BLaER1 (cell line): ENCODE measurements around the gene IL31.

Experiments
- H3K27ac ChIP-seq: shearing (Covaris generic); formaldehyde crosslinking; 2 replicates; pipeline ENCODE4 v1.8.1; 2022
- H3K27me3 ChIP-seq: shearing (Covaris generic); formaldehyde crosslinking; 2 replicates; pipeline ENCODE4 v1.8.1; 2022
- H3K36me3 ChIP-seq: shearing (Covaris generic); formaldehyde crosslinking; 2 replicates; pipeline ENCODE4 v1.8.1; 2022
- H3K4me1 ChIP-seq: shearing (Covaris generic); formaldehyde crosslinking; 2 replicates; pipeline ENCODE4 v1.8.1; 2022
- H3K4me2 ChIP-seq: shearing (Covaris generic); formaldehyde crosslinking; 2 replicates; pipeline ENCODE4 v1.8.1; 2022
- H3K4me3 ChIP-seq: shearing (Covaris generic); formaldehyde crosslinking; 2 replicates; pipeline ENCODE4 v1.8.1; 2022
- H3K9ac ChIP-seq: shearing (Covaris generic); formaldehyde crosslinking; 2 replicates; pipeline ENCODE4 v1.8.1; 2022
- H3K9me3 ChIP-seq: shearing (Covaris generic); formaldehyde crosslinking; 2 replicates; pipeline ENCODE4 v1.8.1; 2022
- H4K20me1 ChIP-seq: shearing (Covaris generic); formaldehyde crosslinking; 2 replicates; pipeline ENCODE4 v1.8.1; 2022
- Cebpa-rat ChIP-seq: shearing (Covaris generic); IDR thresholded peaks from 2 replicates; pipeline ENCODE4 v1.8.1; 2022

Gene IL31

DNA sequence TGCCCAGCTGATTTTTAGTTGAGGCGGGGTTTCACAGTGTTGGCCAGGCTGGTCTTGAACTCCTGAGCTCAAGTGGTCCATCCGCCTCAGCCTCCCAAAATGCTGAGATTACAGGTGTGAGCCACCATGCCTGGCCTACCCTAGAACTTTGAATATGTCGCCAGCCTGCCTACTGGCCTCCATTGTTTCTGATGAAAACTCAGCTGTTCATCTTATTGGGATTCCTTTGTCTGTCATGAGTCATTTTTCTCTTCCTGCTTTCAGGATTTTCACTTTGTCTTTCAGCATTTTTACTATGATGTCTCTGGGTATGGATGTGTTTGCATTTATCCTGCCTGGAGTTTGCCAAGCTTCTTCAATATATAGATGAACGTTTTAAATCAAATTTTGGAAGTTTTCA is 21.4 kb upstream of the IL31 start:
- H3K4me3 ChIP-seq: no peak overlapping the region
- H3K36me3 ChIP-seq: 0 out of 2 replicates have a peak, but pooled peaks cover 4% of the 10 kb centered on the region
- H3K27me3 ChIP-seq: no peaks in the 10 kb centered on the region
- no peak overlapping the region for H3K27ac ChIP-seq
- TF ChIP-seq Cebpa-rat: no peak
- H4K20me1 ChIP-seq: no peaks in the 10 kb centered on the region
- peaks cover 50% of the 10 kb centered on the region for H3K4me1 ChIP-seq
- H3K9ac ChIP-seq: no peak overlapping the region
- H3K4me2 ChIP-seq: no peak overlapping the region
- peaks cover 17% of the 10 kb centered on the region for H3K9me3 ChIP-seq

DNA sequence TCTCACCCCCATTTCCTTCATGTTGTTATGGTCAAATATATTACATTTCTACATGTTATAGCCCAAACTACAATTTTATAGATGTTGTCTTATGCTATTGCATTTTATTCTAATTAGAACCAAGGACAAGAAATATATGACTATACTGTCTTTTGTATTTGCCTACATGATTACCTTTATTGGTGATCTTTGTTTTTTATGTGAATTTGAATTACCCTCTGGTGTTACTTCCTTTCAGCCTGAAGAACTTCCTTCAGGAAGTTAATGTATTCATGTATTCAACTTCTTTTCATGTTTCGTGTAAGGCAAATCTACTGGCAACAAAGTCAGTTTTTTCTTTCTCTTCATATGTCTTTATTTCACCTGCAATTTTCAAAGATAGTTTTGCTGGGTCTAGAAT is 20.8 kb upstream of the IL31 start:
- TF ChIP-seq Cebpa-rat: no peak
- no peaks in the 10 kb centered on the region for H3K27me3 ChIP-seq
- H4K20me1 ChIP-seq: no peaks in the 10 kb centered on the region
- no peak overlapping the region for H3K9ac ChIP-seq
- peaks cover 17% of the 10 kb centered on the region for H3K9me3 ChIP-seq
- H3K4me2 ChIP-seq: no peak overlapping the region
- no peak overlapping the region for H3K27ac ChIP-seq
- H3K4me1 ChIP-seq: peaks cover 47% of the 10 kb centered on the region
- H3K36me3 ChIP-seq: 0 out of 2 replicates have a peak, but pooled peaks cover 4% of the 10 kb centered on the region
- H3K4me3 ChIP-seq: no peak overlapping the region

DNA sequence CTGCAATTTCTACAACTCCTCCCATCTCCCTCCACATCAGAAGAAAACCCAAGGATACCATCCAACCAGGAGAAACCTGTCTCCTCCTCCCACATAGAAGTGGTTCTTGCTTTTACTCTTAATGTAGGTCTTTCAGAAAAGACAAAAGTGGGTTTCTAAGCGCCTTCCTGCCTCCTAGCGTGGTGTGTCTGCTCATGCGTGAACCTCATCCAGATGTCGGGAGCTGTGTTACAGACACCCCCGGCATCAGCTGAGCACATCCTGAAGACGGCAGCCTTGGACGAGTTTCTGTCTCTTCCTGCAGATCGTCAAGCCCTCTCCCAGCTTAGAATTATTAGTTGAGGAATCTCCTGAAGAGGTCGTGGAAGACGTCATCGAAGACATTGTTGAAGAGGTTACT is 18.4 kb upstream of the IL31 start:
- no peak for TF ChIP-seq Cebpa-rat
- no peaks in the 10 kb centered on the region for H3K27me3 ChIP-seq

DNA sequence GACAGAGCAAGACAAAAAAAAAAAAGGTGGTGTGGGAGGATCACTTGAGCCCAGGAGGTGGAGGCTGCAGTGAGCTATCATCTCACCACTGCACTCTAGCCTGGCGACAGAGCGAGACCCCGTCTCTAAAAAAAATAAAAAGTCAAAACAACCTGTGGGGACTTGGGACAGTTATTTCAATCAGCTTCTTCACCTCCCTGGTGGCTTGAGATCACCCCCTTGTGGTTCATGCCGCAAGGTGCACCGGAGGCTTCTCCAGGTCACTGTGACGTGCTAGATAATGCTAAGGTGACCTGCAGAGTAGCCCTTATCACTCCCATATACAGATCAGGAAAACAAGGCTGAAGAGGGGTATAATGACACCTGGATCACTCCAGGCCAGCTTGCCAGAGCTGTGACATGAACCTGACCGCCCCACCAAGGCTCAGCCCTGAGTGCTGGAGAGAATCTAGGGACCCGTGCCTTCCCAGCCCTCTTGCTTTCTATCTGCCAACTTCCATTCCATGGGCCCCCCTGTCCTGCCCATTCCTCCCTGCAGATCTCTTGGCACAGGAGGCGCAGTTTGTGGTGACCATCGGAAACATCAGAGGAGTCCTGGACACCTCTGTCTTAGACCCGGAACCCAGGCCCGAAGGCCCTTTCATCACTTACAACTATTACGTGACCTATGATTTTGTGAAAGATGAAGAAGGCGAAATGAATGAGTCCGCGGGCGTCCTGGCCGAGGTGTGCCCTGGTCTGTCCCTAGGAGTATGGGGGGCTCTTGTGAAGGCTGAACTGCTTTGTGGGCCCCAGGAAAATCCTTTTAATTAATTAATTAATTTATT is 17.0 kb upstream of the IL31 start:
- Histone ChIP-seq H4K20me1 (no peaks in the 10 kb centered on the region), H3K36me3 (0 out of 2 replicates have a peak, but pooled peaks cover 4% of the 10 kb centered on the region), H3K9me3 (peaks cover 17% of the 10 kb centered on the region), H3K4me3 (no peak overlapping the region), H3K4me2 (no peak overlapping the region), H3K27ac (no peak overlapping the region), H3K4me1 (peaks cover 33% of the 10 kb centered on the region), H3K9ac (no peak overlapping the region), H3K27me3 (no peaks in the 10 kb centered on the region)
- TF ChIP-seq Cebpa-rat: no peak

More for the DNA sequence above, 18.4 kb upstream of the IL31 start:
- Histone ChIP-seq H3K36me3 (0 out of 2 replicates have a peak, but pooled peaks cover 4% of the 10 kb centered on the region), H3K9ac (peak overlapping the region; percentile 19; the same call in 1 of the 2 replicates), H3K27ac (no peak overlapping the region), H3K9me3 (peaks cover 17% of the 10 kb centered on the region), H3K4me1 (peaks cover 38% of the 10 kb centered on the region), H3K4me2 (peak overlapping the region; percentile 62), H3K4me3 (no peak overlapping the region), H4K20me1 (no peaks in the 10 kb centered on the region)

DNA sequence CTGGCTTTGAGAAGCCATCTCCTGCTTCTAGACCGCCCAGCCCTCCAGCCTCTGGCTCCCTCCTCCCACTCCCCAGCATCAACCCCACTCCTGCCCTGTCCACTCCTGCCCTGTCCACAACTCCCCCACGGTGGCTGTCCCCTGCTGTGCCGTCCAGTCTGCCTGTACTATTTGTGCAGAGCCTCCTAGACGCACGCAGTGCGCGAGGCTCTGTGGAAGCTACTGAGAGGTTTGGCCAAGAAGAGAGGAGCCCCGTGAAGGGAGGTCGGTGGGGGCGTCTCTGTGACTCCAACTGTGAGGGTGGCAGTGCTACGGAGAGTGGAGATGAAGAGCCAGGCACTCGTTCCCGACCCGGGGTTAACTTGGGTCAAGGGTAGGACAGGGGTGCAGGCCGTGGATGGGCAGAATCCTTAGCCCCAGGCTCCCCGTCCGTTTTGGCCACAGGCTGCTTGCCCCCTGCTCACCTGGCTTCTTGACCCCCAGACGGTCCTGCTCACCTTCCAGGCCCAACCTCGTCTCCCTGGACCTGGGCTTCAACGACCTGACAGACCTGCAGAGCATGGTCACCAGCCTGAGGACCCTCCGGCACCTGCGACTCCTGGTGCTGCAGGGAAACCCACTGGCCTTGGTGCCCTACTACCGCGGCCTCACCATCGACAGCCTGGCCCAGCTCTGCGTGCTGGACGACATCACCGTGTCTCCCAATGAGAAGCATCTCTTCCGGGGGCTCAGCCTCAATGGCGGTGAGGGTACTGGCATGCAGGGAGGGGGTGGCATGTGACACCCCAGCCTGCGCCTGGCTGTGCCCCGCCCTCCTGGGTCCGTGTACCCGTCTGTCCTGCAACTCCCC is 15.8 kb upstream of the IL31 start:
- H3K9me3 ChIP-seq: peaks cover 6% of the 10 kb centered on the region
- no peaks in the 10 kb centered on the region for H3K36me3 ChIP-seq
- H3K4me2 ChIP-seq: no peak overlapping the region
- H3K4me1 ChIP-seq: peaks cover 43% of the 10 kb centered on the region
- H3K27ac ChIP-seq: no peak overlapping the region
- H3K4me3 ChIP-seq: no peak overlapping the region
- no peaks in the 10 kb centered on the region for H4K20me1 ChIP-seq
- H3K9ac ChIP-seq: no peak overlapping the region
- no peak for TF ChIP-seq Cebpa-rat
- H3K27me3 ChIP-seq: no peaks in the 10 kb centered on the region

DNA sequence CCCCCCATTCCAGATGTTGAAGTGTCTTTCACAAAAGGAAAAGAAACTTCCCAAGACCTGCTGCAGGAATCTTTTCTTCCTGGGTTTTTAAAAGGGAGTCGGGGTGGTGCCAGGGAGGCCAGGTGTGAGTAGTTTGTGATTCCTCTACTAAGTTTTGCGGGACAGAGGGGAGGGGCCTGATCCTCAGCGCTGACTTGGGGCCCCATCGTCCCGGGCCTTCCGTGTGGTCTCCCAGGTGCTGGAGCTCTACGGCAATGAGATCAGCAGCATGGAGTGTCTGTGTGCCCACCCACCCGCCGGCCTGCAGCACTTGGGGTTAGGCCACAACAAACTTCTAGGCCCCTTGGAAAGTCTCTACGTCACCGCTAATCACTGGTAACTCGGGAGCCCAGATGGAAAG is 13.4 kb upstream of the IL31 start:
- no peaks in the 10 kb centered on the region for H3K36me3 ChIP-seq
- H3K9ac ChIP-seq: no peak overlapping the region
- no peak overlapping the region for H3K4me3 ChIP-seq
- no peaks in the 10 kb centered on the region for H3K27me3 ChIP-seq
- H3K4me2 ChIP-seq: no peak overlapping the region
- H3K4me1 ChIP-seq: peaks cover 62% of the 10 kb centered on the region
- H4K20me1 ChIP-seq: no peaks in the 10 kb centered on the region
- TF ChIP-seq Cebpa-rat: no peak
- no peaks in the 10 kb centered on the region for H3K9me3 ChIP-seq
- H3K27ac ChIP-seq: no peak overlapping the region

DNA sequence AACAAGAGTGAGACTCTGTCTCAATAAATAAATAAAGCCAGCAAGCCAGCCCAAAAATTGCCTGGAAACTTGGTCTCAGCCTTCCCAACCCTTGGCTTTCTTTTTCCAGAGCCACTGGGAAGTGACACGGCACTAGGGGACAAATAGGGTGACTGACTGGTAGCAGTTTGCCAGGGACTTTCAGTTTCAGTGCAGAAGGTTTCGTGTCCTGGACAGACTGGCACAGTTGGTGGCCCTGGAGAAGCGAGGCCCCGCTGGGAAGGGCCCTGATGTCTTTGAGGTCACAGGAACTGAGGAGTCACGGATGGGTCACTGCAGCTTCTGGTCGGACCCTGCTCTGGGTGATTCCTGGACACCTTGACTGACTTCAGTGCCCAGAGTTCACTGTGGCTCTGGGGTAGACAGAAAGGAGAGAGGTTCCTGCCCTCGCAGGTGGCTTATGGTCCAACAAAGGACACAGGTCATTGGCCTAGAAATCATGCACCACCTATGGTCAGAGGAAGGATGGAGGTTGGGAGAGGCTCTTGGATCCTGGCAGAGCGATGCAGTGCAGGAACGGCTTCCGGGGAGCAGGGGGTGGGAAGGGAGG is 11.6 kb upstream of the IL31 start:
- Histone ChIP-seq H3K36me3 (no peaks in the 10 kb centered on the region), H3K9ac (peak overlapping the region; percentile 32; the same call in 1 of the 2 replicates), H3K27ac (peak overlapping the region; percentile 60), H4K20me1 (no peaks in the 10 kb centered on the region), H3K4me3 (no peak overlapping the region), H3K9me3 (no peaks in the 10 kb centered on the region), H3K27me3 (no peaks in the 10 kb centered on the region), H3K4me1 (peaks cover 65% of the 10 kb centered on the region), H3K4me2 (peak overlapping the region; percentile 91)
- no peak for TF ChIP-seq Cebpa-rat

DNA sequence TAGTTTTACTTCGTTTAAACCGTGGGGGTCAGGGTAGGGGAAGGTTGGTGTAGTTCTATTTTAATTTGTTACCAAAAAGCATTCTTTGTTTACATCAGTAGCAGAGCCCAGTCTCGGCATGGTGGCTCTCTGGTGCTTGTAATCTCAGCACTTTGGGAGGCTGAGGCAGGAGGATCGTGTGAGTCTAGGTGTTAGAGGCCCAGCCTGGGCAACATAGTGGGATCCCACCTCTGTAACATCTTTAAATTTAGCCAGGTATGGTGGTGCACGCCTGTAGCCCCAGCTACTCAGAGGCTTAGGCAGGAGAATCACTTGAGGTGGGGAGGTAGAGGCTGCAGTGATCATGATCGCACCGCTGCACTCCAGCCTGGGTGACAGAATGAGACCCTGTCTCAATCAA is 11.1 kb upstream of the IL31 start:
- H3K9ac ChIP-seq: peak overlapping the region; percentile 32; the same call in 1 of the 2 replicates
- H3K9me3 ChIP-seq: no peaks in the 10 kb centered on the region
- no peaks in the 10 kb centered on the region for H4K20me1 ChIP-seq
- H3K4me2 ChIP-seq: peak overlapping the region; percentile 91
- peaks cover 65% of the 10 kb centered on the region for H3K4me1 ChIP-seq
- no peaks in the 10 kb centered on the region for H3K36me3 ChIP-seq
- TF ChIP-seq Cebpa-rat: no peak
- H3K27ac ChIP-seq: peak overlapping the region; percentile 60
- H3K4me3 ChIP-seq: no peak overlapping the region
- no peaks in the 10 kb centered on the region for H3K27me3 ChIP-seq

DNA sequence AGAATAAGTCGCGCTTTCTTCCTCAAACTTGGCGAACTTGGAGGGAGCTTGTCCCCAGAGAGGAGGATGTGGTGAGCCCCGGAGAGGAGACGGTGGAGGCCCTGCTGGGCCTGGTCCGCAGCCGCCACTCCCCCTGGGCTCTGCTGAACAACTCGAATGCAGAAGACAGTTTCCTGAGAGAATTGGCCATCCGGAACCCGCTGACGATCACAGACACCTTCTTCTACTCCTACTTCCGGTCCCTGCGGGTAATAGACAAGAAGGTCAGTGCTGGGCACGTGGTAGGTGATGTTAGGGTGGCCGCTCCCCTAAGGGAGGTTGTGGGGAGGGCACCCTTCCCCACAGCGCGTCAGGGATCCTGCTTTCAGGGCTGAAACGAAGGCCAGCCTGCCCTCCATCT is 10.5 kb upstream of the IL31 start:
- Histone ChIP-seq H3K27ac (peak overlapping the region; percentile 60), H3K4me1 (peaks cover 71% of the 10 kb centered on the region), H3K9ac (0 out of 2 replicates have a peak overlapping the region, but pooled peaks have one; percentile 31), H3K36me3 (no peaks in the 10 kb centered on the region), H3K9me3 (no peaks in the 10 kb centered on the region), H3K27me3 (no peaks in the 10 kb centered on the region), H3K4me2 (peak overlapping the region; percentile 91), H4K20me1 (no peaks in the 10 kb centered on the region), H3K4me3 (peak overlapping the region; percentile 26; the same call in 1 of the 2 replicates)
- TF ChIP-seq Cebpa-rat: no peak

DNA sequence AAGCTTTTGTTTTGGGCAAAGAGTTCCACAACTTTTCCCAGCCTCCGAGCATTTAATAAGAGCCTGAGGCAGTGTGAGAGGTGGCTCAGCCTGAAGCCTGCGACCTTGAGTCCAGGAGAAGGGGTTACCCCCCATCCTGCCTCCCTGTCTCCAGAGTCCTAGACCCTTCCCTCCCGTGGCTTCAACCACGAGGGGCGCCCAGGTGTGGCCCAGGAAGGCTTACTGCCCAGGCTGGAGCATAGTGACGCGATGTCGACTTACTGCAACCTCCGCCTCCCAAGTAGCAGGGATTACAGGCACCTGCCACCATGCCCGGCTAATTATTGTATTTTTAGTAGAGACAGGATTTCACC is 9.5 kb upstream of the IL31 start:
- Histone ChIP-seq H3K4me1 (peaks cover 64% of the 10 kb centered on the region), H3K27me3 (no peaks in the 10 kb centered on the region), H3K9ac (peak overlapping the region; percentile 65), H3K9me3 (no peaks in the 10 kb centered on the region), H3K27ac (peak overlapping the region; percentile 47), H3K4me2 (peak overlapping the region; percentile 91), H3K36me3 (no peaks in the 10 kb centered on the region), H4K20me1 (no peaks in the 10 kb centered on the region), H3K4me3 (peak overlapping the region; percentile 60)
- no peak for TF ChIP-seq Cebpa-rat
